HG03064 (cell line): ENCODE measurements around the gene TNFRSF19.
"Not testable (repeated sequence)": the region's sequence is repeated elsewhere in the genome, so short reads cannot be mapped to it uniquely, and the experiment has no call there.

Experiments
- ATAC-seq: cut with Tn5 transposase; IDR thresholded peaks from one replicate; pipeline ENCODE4 v1.9.1; 2021; ENCODE audit warnings: low read depth; ENCODE audit not compliant: unreplicated experiment

The TNFRSF19 gene, protein sequence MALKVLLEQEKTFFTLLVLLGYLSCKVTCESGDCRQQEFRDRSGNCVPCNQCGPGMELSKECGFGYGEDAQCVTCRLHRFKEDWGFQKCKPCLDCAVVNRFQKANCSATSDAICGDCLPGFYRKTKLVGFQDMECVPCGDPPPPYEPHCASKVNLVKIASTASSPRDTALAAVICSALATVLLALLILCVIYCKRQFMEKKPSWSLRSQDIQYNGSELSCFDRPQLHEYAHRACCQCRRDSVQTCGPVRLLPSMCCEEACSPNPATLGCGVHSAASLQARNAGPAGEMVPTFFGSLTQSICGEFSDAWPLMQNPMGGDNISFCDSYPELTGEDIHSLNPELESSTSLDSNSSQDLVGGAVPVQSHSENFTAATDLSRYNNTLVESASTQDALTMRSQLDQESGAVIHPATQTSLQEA

DNA sequence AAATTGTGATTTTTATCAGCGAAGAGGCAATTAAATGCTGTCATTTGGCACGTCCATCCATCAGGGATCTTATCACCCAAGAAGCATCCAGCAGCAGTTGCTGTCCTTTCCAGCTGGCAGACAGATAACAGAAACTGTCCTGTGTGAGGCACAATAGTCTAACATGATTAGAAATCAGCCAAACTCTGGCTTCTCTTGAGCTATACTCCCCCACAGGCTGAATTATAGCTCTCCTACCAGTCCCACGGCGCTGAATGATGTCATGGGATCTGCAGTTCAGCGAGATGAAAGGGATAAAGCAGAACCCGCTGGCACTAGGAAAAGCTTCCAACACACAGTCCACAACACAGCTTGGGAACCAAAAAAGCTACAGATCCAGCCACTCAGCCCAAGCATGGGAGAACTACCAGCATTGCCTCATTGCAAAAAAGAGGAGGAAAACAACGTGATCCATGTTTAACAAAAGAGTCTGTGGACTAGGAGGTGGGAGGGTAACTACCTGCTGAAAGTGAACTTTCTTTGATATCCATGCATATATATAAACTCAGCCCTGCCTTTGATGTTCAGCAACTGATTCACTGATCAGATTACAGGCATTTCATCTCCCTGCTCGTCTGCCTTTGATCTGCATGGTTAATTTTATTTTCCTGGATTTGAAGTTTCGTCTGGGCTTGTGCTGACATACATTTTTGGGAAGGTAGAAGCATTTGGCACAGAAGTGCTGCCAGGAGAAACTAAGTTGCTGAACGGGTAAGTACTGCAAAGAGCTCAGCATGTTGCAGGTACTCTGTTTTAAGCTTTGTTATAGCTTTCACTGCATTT is at the start of gene TNFRSF19:
TSS of gene TNFRSF19 (plus strand) at position 314 of the 822 bp plus-strand sequence. CDS start 19,772 bp downstream, outside the sequence.
- ATAC-seq = no peak

DNA sequence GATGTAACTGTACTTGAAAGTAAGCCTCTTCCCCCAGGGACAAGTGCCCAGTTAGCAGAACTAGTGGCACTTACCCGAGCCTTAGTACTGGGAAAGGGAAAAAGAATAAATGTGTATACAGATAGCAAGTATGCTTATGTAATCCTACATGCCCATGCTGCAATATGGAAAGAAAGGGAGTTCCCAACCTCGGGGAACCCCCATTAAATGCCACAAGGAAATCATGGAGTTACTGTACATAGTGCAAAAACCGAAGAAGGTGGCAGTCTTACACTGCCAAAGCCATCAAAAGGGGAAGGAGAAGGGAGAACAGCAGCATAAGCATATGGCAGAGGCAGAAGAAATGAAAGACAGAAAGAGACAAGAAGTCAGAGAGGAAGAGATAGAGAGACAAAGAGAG is 40.3 kb upstream of the TNFRSF19 start:
- not testable (repeated sequence) for ATAC-seq

DNA sequence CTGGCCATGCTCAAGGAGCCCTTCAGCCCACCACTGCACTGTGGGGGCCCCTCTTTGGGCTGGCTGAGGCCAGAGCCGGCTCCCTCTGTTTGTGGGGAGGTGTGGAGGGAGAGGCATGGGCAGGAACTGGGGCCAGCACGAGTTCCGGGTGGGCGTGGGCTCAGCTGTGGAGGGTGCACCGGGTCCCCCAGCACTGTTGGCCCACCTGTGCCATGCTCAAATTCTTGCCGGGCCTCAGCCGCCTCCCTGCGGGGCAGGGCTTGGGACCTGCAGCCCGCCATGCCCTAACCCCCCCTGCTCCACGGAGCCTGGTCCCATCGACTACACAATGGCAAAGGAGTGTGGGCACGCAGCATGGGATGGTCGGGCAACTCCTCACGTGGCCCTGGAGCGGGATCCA is 38.8 kb upstream of the TNFRSF19 start:
- no peak for ATAC-seq

DNA sequence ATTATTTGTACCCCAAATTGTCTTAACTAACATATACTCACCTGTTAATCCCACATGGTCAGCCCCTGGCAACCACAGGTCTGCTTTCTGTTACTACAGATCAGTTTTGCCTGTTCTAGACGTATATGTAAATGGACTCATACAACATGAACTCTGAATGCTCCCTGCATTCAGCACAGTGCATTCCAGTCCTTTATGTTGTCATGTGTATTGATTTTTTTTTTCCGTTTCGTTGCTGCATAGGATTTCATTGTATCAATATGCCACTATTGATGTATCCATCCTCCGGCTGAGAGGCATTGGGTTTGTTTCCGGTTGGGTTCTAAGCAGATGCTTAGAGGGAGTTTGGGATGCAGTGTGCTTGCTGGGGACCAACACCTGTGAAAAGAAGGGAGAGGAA is 36.1 kb upstream of the TNFRSF19 start:
- ATAC-seq = no peak

DNA sequence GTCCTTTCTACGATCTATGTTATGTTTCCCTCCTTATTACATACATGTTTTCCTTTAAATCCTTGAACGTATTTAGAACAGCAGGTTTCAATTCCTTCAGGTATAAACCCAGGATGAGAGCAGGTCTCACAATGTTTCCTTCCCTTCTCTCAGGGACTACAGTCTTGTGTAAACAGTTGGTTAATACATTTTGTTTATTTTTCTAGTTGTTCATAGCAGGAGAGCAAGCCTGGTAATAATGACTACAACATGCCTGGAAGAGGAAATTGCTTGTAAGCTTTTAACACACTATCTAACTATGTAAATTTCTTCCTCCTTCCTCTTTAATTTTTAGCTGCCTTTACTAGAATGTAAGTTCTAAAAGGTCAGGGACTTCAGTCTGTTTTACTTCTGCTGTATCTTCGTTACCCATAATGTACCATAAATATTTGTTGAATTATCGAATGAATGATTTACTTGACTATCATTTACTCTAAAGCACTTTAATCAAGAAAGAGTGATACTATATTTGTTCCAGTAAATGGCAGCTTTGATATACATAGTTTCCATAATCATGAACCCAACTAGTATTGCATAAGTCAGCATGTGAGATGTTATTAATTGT is 28.9 kb upstream of the TNFRSF19 start:
- ATAC-seq = no peak

DNA sequence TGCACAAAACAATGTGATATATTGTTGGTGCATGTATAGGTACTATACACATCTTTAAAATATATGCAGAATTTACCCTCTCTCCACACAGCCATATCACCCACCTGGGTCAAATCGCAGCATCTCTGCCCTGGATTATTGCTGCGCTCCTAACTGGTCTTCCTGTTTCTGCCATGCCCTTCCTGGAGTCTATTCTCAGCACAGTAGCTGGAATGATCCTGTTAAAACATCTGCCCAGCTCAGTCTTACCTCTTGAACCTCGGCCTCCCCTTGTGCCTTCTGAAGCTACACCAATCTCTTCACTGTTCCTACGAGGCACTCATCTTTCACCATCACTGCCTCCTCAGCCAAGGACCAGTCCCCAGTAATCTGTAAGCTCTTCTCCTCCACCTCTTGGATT is 25.5 kb upstream of the TNFRSF19 start:
- no peak for ATAC-seq

DNA sequence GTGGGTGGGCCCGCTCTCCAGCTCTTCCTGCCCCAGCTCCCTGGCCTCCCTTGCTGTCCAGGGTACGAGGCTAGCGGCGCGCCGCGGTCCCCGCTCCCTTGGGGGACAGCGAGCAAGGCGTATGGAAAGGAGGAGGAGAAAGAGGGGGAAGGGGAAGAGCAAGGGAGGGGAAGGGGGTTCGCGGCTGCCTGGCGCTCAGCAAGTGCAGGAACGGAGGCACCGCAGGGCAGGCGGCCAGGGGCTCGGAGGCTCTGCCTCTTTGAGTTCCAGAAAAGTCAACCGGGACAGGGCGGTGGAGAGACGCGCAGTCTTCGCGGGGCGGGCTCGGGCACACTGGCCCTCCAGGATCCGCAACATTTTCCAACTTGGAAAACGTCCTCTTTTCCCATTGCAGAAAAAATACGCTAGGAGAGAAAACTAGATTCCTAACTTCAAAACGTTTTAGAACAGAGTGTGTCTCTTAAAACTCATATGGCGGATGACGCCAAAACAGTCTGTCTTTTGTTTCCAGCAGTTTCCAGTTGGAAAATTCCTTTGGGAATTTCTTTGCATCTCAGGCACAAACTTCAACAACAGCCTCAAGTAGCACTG is 23.1 kb upstream of the TNFRSF19 start:
- ATAC-seq = no peak

DNA sequence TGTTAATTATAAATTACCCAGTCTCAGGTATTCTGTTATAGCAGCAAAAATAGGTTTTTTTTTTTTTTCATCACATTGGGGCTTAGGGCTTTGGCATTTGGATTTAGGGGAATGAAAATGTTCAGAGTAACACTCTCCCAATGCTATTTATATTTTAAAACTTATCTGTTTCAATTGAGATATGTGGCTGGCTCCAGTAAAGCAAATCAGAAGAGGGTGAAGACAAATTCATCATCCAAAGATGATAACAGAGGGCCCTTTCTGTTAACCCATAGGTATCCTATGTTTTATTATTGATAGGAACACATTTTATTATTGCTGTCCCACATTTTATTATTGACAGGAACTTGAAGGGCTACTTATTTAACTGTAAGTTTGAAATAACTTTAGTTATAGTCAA is 20.5 kb upstream of the TNFRSF19 start:
- ATAC-seq = no peak

DNA sequence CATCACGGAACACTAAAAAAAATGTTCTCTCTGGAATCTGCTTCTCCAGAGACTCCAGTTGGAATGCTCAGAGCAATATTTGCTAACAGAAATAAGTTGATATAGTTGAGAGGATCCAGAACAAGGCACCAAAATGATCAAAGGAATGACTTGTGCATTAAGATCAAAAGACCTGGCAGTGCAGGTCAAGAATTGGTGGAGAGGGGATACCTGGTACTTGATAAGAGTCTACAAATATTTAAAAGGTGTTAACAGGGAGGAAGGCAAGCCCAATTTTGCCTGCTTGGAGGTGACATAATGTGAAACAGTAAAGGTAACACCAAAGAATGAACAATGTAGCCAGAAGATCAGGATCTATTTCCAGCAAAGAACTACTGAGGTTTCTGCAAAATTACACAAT is 20.0 kb upstream of the TNFRSF19 start:
- no peak for ATAC-seq

DNA sequence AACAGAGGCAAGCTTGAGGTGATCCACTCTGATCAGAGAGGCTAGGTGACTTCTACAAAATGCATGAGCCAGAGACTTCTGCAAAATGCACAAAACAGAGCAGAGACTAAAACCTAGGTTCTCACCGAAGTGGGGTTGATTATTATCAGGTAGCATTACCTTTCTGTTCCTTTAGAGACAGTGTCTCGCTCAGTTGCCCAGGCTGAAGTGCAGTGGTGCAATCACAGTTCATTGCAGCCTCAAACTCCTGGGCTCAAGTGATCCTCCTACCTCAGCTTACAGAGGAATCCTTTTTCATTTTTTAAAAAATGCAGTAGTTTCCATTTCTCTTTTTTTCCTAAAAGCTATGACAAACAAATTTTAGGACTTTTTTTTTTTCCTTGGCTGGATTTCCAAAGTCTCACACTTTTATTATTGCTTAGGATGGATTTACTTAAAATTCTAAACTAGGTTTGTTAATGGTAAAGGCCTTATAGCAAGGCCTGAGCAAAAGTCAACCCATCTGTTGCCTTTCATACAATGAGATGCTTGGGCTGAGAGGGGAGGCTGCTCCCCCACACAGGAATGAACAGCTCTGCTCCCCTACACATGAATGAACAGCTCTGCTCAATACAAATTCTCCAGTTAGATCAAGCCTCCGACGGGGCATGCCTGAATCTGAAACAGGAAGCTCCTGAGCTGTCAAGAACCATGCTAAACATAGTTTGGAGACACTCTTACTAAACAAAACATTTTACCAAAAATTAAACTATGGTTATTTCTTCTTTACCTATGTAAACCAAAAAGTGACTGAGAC is 18.8 kb upstream of the TNFRSF19 start:
- ATAC-seq = no peak

DNA sequence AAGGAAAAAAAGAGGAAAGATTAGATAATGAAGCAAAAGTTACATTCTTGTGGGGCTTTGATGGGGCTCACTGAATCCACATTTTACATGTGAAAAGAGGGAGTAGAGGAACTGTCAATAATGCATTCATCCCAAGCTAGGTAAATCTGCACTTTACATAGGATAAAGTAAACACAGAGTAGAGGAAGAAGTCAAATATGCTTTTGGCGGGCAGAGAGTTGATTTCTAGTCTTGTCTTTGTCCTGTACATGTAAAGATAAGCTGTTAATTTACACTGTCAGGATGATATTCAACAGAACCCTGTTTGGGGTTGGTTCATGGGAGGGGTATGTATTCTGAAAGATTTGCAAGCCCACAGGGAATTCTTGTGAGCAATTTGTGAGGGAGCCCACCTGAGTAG is 18.0 kb upstream of the TNFRSF19 start:
- ATAC-seq = no peak

DNA sequence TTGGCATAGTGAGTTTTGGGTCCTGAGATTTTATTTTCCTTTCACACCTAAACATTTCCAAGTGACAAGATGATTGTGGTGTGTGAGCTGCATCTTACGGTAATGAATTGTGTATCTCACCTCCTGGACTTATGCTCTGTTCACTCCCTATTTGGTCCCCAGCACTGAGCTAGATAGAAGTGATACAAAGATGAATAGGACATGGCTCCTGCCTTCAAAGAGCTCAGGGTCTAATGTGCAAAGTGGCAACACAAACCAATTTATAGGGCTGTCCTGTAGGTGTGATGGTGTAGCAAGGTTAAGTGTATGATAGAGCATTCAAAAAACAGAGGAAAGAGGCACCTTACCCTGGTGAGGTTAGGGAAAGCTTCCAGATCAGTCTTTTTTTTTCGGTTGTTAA is 17.6 kb upstream of the TNFRSF19 start:
- no peak for ATAC-seq

DNA sequence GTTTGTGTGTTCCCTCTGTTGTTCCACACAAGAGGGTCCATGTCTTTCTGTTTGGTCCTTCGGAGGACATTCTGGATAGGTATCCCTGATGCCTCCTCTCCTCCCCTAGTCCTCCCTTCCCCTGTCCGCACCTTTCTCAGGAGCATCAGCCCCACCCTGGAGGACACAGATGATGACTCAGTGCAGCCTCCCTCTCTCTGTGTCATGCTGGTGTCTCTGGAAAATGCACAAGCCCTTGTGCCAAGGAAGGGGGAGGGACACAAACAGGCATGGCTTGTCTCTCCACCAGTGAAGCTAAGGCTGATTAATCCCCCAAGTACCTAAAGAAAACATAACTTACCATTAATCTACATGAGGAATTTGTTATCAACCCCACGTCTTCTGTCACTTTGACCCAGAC is 16.2 kb upstream of the TNFRSF19 start:
- ATAC-seq = no peak

DNA sequence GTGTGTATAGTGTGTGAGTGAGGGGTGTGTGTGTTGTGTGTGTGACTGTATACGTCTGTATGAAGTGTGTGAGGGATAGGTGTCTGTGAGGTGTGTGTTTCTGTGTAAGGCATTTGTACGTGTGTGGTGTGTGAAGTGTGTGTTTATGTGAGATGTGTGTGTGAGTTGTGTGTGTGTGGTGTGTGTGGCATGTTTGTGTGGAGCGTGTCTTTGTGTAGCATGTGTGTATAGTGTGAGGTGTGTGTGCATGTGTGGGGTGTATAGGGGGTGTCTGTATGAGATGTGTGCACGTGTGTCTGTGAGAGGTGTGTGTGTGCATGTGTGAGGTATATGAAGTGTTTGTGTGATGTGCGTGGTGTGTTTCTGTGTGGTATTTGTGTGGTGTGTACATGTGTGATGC is 13.2 kb upstream of the TNFRSF19 start:
- ATAC-seq = no peak

DNA sequence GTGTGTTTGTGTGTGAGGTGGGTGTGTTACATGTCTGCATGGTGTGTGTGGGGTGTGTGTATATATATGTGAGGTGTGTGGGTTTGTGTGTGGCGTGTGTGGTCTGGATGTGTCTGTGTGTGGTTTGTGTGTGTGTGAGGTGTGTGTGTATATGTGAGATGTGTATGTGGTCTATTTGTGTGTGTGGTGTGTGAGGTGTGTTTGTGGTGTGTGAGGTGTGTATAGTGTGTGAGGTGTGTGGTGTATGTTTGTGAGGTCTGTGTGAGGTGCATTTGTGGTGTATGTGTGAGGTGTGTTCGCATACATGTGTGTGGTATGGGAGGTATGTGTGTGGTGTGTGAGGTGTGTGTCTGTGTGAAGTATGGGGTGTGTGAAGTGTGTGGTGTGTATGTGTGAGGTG is 12.5 kb upstream of the TNFRSF19 start:
- ATAC-seq = no peak

DNA sequence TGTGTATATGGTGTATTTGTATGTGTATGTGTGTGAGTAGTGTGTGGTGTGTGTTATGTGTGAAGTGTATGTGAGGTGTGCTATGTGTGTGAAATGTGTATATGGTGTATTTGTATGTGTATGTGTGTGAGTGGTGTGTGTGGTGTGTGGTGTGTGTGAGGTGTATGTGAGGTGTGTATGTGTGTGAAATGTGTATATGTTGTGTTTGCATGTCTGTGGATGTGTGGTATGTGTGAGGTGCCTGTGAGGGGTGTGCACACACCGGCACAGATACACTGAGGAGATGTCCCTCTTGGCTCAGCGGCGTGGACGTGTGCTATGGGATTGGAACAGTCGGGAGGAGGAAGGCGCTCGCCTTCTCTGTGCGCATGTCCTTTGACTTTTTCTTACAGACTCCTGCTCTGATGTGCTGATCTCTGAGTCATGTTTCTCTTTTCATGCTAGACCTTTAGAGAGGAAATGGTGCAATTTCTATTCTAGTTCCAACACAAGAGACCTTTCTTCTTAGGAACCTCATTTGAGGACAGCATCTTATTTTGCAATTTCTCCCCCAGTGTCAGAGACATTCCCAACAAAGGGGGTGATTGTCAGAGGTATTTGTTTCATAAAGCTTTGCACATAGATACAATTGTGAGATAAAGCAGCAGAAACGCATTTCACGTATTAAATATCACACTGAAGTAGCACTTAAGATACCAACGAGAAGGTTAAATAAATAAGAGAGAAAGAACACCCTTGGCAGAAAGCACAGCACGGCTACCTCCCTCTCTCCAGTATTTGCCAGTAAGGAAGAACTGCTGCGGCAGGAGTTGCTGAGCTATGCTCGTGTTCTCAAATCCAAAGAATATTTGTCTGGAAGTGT is 11.3 kb upstream of the TNFRSF19 start:
- no peak for ATAC-seq

DNA sequence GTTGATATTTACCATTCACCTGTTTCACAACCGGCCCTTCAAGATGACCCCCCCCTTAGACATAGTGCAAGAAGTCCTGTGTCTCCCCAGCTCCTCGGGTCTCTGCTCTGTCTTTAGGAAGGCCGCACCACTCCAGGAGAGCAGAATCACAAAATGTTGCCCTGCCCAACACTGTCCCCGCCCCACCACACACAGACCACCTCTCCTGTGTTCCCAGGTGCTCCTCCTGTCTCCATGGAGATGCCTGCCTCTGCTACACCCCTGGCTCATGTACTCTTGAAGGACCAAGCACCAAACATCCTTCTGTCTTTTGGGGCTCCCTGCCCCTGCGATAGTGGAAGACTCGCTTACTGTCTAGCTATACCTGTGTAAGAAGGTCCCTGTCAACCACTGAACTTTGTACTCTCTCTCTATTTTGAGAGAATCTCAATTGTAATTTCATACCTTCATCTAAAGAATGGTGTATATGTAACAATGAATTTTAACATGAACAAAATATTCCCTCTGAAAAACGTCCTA is 9.6 kb upstream of the TNFRSF19 start:
- ATAC-seq = no peak

DNA sequence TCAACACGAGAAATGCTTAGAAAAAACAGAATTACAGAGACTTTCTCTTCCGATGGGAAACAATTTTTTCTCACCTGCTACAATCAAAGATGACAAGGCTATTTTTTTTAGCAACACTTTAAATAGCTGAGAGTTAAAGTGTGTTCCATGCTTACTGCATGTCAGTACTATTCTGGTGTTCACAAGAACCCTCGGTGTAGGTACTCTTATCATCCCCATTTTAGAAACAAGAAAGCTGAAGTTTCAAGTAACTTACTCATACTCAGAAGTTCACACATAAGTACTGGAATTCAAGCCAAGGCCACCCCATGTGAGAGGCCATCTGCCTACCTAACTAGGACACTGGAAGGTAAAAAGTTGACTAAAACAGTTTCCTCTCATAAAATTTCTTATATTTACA is 9.0 kb upstream of the TNFRSF19 start:
- ATAC-seq = no peak
